CD1c-positive myeloid dendritic cell (primary cell): ENCODE results near the gene ST3GAL5.
A peak's percentile ranks its signal among the peaks of the same experiment; 100 is the strongest.
"Not testable (repeated sequence)": the region's sequence is repeated elsewhere in the genome, so short reads cannot be mapped to it uniquely, and the experiment has no call there.

Experiments used
- DNase-seq: peaks from one replicate; pipeline ENCODE4 v3.0.0-alpha.2; 2016; ENCODE audit errors: extremely low spot score

The ST3GAL5 gene

GRCh38 chr2:85917887-85918795 is 29.4 kb upstream of the ST3GAL5 start:
- no peak for DNase-seq

- DNase-seq, result no peak
These were observed 27.0 kb upstream of the ST3GAL5 start for GRCh38 chr2:85915606-85916303.

DNA sequence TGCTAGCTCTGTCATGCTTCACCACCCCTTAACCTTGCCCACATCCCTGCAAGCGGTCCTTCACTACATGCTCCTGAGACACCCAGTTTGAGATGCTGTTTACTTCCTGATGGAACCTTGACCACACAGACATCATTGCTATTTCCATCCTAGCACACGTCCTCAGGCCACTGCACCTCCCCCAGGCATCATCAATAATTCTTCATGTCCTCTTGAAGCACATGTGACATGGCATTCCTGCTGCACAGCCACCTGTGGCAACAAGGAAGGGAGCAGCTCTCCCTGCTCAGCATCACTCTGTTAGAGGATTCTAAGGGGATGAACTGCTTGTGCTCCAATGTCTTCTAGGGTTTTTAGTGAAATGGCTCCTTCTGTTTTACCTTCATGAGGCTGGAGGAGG is 26.1 kb upstream of the ST3GAL5 start:
- no peak for DNase-seq

DNA sequence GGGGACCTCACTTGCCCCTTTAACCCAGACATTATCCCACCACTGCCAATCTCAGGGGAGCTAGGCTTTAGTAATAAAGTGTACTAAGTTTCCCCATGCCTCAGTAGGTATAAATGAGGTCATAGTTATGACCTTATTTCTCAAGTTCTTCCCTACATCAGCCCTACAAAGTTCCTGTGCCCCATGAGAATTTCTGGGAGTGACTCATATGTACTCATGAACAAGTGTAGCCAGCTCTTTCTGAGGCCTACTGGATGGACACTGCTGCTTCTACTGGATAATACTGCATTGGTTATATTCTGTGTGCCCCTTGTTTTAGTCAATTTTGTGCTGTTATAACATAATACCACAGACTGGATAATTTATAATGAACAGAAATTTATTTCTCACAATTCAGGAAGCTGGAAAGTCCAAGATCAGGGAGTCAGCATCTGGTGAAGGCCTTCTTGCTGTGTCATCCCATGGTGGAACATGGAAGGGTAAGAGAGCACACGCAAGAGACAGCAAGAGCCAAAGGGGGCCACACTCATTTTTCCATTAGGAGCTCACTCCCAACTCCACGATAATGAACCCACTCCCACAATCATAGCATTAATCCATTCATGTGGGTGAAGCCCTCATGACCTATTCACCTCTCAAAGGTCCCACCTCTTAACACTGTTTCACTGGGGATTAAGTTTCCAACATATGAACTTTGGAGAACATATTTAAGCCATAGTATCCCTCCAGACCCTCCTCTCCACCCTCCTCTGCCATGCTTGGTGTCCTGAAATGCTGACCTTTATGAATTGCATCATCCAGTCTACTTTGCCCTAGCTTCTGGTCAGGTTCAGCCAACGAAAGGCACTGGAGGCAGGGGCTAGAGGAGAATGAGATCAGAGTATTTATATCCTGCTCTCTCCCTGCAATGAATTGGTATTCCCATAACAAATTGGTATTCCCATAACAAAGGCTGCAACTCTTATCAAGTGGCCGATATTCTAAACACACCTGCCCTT is 25.4 kb upstream of the ST3GAL5 start:
- DNase-seq, result peak; percentile 8

DNA sequence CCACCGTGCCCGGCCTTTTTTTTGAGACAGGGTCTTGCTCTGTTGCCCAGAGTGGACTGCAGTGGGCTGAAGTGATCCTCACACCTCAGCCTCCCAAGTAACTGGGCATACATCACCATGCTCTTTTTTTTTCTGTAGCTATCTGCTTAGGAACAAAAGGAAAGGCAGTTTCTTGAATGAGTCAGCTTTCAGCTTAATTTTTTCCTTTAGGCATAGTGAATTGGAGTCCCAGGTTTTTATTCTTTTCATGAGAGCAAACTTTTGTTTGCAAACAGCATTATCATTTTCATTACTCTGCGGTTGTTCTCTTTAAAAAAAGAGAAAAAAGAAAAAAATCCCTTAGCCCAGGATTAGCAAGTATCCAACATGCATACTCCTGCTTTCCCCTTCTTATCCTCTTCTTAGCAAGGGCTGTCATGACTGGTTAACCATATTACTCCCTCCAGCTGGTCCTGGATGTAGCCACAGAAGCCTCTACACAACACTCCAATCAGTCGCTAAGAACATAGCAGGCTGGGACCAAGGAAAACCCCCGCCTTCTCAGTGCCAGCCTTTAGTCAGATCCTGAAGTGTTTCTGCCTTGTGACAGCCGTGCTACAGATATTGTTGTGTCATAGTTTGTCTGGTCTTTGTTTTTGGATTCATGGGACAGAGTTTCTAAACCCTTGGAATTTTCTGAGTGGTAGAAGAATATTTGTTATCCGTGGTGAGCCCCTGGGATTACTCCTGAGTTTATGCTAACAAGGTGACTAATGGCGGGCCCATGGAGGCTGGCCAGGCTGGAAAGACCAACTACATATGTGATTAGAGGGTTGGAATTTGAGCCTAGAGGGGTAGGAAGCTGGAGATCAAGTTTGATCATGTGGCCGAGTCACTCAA is 23.3 kb upstream of the ST3GAL5 start:
- DNase-seq, result no peak

DNA sequence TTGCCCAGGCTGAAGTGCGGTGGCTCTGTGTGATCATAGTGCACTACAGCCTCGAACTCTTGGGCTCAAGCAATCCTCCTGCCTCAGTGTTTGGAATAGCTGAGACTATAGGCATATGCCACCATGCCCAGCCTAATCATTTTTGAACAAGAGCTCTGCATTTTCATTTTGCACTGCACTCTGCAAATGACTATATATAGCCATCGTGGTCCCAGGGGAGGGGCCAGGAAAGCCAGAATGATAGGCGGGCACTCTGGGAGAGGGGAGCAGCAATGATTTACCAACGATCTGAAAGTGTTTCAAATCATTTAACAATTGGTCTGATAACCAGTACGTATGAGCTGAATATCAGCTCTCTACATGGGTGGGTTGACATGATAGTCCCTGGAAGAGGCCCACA is 22.3 kb upstream of the ST3GAL5 start:
- DNase-seq, result no peak

GRCh38 chr2:85909005-85909404 is 20.2 kb upstream of the ST3GAL5 start:
- DNase-seq, result no peak

GRCh38 chr2:85908506-85908905 is 19.7 kb upstream of the ST3GAL5 start:
- no peak for DNase-seq

GRCh38 chr2:85907671-85908157 is 18.9 kb upstream of the ST3GAL5 start:
- DNase-seq, result no peak

GRCh38 chr2:85906748-85907147 is 18.0 kb upstream of the ST3GAL5 start:
- no peak for DNase-seq

DNA sequence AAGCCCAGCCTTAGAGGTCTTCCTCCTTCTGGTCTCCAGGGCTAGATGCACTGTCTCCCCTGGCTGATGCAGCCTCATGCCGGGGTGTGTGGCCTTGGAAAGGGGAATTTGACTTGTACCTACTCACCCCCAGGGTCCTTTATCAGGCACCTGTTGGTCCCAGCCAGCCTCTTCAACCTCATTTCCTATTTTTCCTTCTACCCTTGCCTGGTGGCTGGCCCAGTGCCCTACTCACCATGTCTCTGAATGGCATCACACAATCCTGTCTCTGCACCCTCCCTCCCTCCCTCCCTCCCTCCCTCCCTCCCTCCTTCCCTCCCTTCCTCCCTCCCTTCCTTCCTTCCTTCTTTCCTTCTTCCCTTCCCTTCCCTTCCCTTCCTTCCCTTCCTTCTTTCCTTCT is 17.1 kb upstream of the ST3GAL5 start:
- no peak for DNase-seq

- peak; percentile 15 for DNase-seq
These were observed 16.4 kb upstream of the ST3GAL5 start for GRCh38 chr2:85905187-85905666.

- no peak for DNase-seq
These were observed 15.1 kb upstream of the ST3GAL5 start for GRCh38 chr2:85903849-85904248.

DNA sequence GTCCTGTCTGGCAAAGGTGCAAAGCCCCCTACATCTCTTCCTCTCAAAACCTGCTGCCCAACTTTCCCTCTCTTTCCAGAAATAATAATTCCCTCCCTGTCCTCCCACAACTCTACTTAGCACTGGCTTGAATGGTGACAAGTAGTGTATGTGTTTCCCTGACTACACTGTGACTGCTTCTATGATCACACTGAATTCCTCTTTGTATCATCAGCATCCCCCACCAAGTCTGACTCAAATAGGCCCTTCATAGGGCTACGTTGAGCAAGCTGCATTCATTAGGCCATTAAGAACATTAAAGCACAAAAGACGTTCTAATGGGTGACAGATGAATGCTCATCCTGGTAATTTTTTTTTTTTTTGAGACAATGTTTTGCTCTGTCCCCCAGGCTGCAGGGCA is 13.7 kb upstream of the ST3GAL5 start:
- no peak for DNase-seq

- DNase-seq, result no peak
These were observed 12.4 kb upstream of the ST3GAL5 start for GRCh38 chr2:85901155-85901554.

DNA sequence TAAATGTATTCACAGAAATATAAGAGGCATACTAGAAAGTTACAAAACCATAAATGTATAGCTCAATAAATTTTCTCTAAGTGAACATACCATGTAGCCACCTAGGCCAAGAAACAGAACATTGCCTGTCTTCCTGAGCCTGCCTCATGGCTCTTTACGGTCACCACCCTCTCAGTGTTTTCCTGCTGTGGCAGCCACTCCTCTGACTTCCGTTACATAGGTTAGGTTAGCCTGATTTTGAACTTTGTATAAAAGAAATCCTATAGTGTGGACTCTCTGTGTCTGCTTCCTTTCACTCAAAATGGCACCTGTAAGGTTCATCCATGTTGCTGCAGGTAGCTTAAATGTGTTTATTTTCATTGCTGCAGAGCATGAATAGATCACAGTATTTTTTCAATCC is 11.6 kb upstream of the ST3GAL5 start:
- DNase-seq, result no peak

- DNase-seq, result no peak
These were observed 11.1 kb upstream of the ST3GAL5 start for GRCh38 chr2:85899849-85900248.

DNA sequence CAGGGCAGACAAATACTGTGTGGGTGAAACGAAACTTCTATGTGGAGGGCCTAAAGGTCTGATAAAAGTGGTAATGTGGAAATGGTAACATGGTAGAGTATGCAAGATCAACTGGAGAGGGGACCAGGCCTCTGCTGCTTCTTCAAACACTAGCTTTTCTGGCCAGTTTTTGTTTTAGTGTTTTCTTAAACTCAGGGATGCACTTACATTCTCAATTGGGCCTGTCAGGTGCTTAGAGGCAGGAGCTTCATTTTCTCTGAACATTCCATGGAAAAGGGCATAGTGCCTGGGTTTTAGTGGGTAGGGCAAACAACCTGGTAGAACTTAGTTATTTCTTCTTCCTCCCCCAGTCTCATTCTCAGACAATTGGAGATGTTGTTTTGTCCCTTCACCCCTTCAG is 10.5 kb upstream of the ST3GAL5 start:
- no peak for DNase-seq

GRCh38 chr2:85898881-85899280 is 10.1 kb upstream of the ST3GAL5 start:
- DNase-seq, result no peak

- not testable (repeated sequence) for DNase-seq
These were observed 5.9 kb upstream of the ST3GAL5 start for GRCh38 chr2:85894554-85895278.
